H9 (cell line): ENCODE measurements around the gene FHIP1B. TPM values are rescaled to one million over a fixed set of nuclear protein-coding genes. Genes with fewer than 3 reads are reported as not detected.

Source experiments
- DNase-seq: peaks from one replicate; pipeline ENCODE4 v3.0.0-alpha.2; 2017
- H2AFZ ChIP-seq: one replicate; pipeline ENCODE4 v1.6.1; 2013; ENCODE audit warnings: mild to moderate bottlenecking, low read length, control low read depth, moderate library complexity
- H2AK5ac ChIP-seq: 2 replicates; pipeline ENCODE4 v1.6.1; 2013; ENCODE audit warnings: low read length, control low read depth, mixed read lengths; ENCODE audit not compliant: insufficient read length
- H2BK120ac ChIP-seq: one replicate; pipeline ENCODE4 v1.6.1; 2013; ENCODE audit warnings: low read depth, mild to moderate bottlenecking, low read length, control low read depth, inconsistent platforms; ENCODE audit not compliant: poor library complexity, severe bottlenecking
- H2BK12ac ChIP-seq: 2 replicates; pipeline ENCODE4 v1.6.1; 2013; ENCODE audit warnings: low read length, control low read depth, mixed read lengths, low read depth; ENCODE audit not compliant: insufficient read length
- H2BK15ac ChIP-seq: 2 replicates; pipeline ENCODE4 v1.6.1; 2013; ENCODE audit warnings: low read depth, low read length, control low read depth
- H2BK20ac ChIP-seq: one replicate; pipeline ENCODE4 v1.6.1; 2013; ENCODE audit warnings: low read depth, mild to moderate bottlenecking, low read length, control low read depth, inconsistent platforms; ENCODE audit not compliant: poor library complexity, severe bottlenecking
- H2BK5ac ChIP-seq: 2 replicates; pipeline ENCODE4 v1.6.1; 2013; ENCODE audit warnings: low read length, control low read depth, mixed read lengths; ENCODE audit not compliant: insufficient read length
- H3K14ac ChIP-seq: 2 replicates; pipeline ENCODE4 v1.6.1; 2013; ENCODE audit warnings: low read length, control low read depth; ENCODE audit not compliant: insufficient read depth
- H3K18ac ChIP-seq: 2 replicates; pipeline ENCODE4 v1.6.1; 2013; ENCODE audit warnings: low read depth, mild to moderate bottlenecking, mixed read lengths, low read length, control low read depth; ENCODE audit not compliant: insufficient read length
- H3K23ac ChIP-seq: 2 replicates; pipeline ENCODE4 v1.6.1; 2013; ENCODE audit warnings: low read length, control low read depth, mixed read lengths, low read depth; ENCODE audit not compliant: insufficient read length
- H3K23me2 ChIP-seq: 2 replicates; pipeline ENCODE4 v1.6.1; 2013; ENCODE audit warnings: low read depth, mild to moderate bottlenecking, mixed read lengths, low read length, control low read depth; ENCODE audit not compliant: insufficient read length, poor library complexity, severe bottlenecking
- H3K27ac ChIP-seq: 2 replicates; pipeline ENCODE4 v1.5.1; 2013; ENCODE audit warnings: low read length, control low read depth, mixed read lengths, low read depth; ENCODE audit not compliant: insufficient read length
- H3K27me3 ChIP-seq: 2 replicates; pipeline ENCODE4 v1.6.1; 2013; ENCODE audit warnings: low read length, control low read depth, inconsistent platforms; ENCODE audit not compliant: insufficient read depth
- H3K4ac ChIP-seq: 2 replicates; pipeline ENCODE4 v1.6.1; 2013; ENCODE audit warnings: low read depth, mild to moderate bottlenecking, control low read depth, inconsistent platforms, low read length, moderate library complexity
- H3K4me1 ChIP-seq: 2 replicates; pipeline ENCODE4 v1.6.1; 2013; ENCODE audit warnings: low read length, control low read depth, inconsistent platforms; ENCODE audit not compliant: insufficient read depth
- H3K4me2 ChIP-seq: 2 replicates; pipeline ENCODE4 v1.6.1; 2013; ENCODE audit warnings: low read length, control low read depth, mixed read lengths; ENCODE audit not compliant: insufficient read length, insufficient read depth
- H3K56ac ChIP-seq: 2 replicates; pipeline ENCODE4 v1.6.1; 2013; ENCODE audit warnings: low read depth, mild to moderate bottlenecking, mixed read lengths, low read length, control low read depth; ENCODE audit not compliant: insufficient read length
- H3K79me1 ChIP-seq: 2 replicates; pipeline ENCODE4 v1.6.1; 2013; ENCODE audit warnings: low read depth, mild to moderate bottlenecking, moderate library complexity, low read length, control low read depth, inconsistent platforms; ENCODE audit not compliant: insufficient read depth, poor library complexity, severe bottlenecking
- H3K79me2 ChIP-seq: 2 replicates; pipeline ENCODE4 v1.6.1; 2013; ENCODE audit warnings: low read length, control low read depth, inconsistent platforms; ENCODE audit not compliant: insufficient read depth
- H3K9ac ChIP-seq: 2 replicates; pipeline ENCODE4 v1.6.1; 2013; ENCODE audit warnings: low read length, control low read depth, mixed read lengths; ENCODE audit not compliant: insufficient read length; ENCODE audit errors: extremely low read depth
- H3K9me3 ChIP-seq: one replicate; pipeline ENCODE4 v1.6.1; 2013; ENCODE audit warnings: low read depth, low read length, inconsistent platforms; ENCODE audit not compliant: control insufficient read depth
- H3T11ph ChIP-seq: one replicate; pipeline ENCODE4 v1.6.1; 2013; ENCODE audit warnings: mild to moderate bottlenecking, low read length, control low read depth, inconsistent platforms
- H4K20me1 ChIP-seq: one replicate; pipeline ENCODE4 v1.6.1; 2013; ENCODE audit not compliant: control insufficient read depth, insufficient read length, insufficient read depth
- H4K5ac ChIP-seq: 2 replicates; pipeline ENCODE4 v1.6.1; 2013; ENCODE audit warnings: low read depth, mild to moderate bottlenecking, mixed read lengths, low read length, control low read depth; ENCODE audit not compliant: insufficient read length
- H4K8ac ChIP-seq: replicated peaks from 2 replicates; pipeline ENCODE4 v1.6.1; 2013; ENCODE audit warnings: low read length, control low read depth, mixed read lengths, low read depth; ENCODE audit not compliant: insufficient read length
- H4K91ac ChIP-seq: 2 replicates; pipeline ENCODE4 v1.6.1; 2013; ENCODE audit warnings: low read depth, mild to moderate bottlenecking, moderate library complexity, mixed read lengths, low read length, control low read depth; ENCODE audit not compliant: insufficient read length
- H3K27ac Mint-ChIP-seq, 3 experiments: 2 replicates in 2 of 3; 3 replicates in 1 of 3; pipeline ENCODE4 v1.8.0; 2020 to 2021; ENCODE audit warnings: mixed read lengths in 3 of 3, mild to moderate bottlenecking in 1 of 3, moderate library complexity in 1 of 3
- H3K27me3 Mint-ChIP-seq: 2 replicates; pipeline ENCODE4 v1.8.0; 2021; ENCODE audit warnings: low read depth, mild to moderate bottlenecking, moderate library complexity, mixed read lengths
- H3K36me3 Mint-ChIP-seq, 3 experiments: 2 replicates in 2 of 3; 3 replicates in 1 of 3; pipeline ENCODE4 v1.8.0; 2020 to 2021; ENCODE audit warnings: low read depth in 3 of 3, mixed read lengths in 3 of 3; ENCODE audit not compliant: insufficient read depth in 1 of 3
- H3K4me1 Mint-ChIP-seq, 2 experiments: 2 replicates each; pipeline ENCODE4 v1.8.0; 2020; ENCODE audit warnings: mixed read lengths in 2 of 2
- H3K4me3 Mint-ChIP-seq, 2 experiments: 2 replicates in 1 of 2; 3 replicates in 1 of 2; pipeline ENCODE4 v1.8.0; 2020 to 2021; ENCODE audit warnings: mild to moderate bottlenecking in 2 of 2, mixed read lengths in 2 of 2, moderate library complexity in 1 of 2
- H3K9me3 Mint-ChIP-seq, 2 experiments: 2 replicates in 1 of 2; 3 replicates in 1 of 2; pipeline ENCODE4 v1.8.0; 2020; ENCODE audit warnings: mild to moderate bottlenecking in 2 of 2, mixed read lengths in 2 of 2, moderate library complexity in 1 of 2
- WGBS: extraction: QIAGEN DNeasy Blood & Tissue Kit; methylation state at CpG from one replicate; pipeline ENCODE4 v1.1.7; 2013; ENCODE audit warnings: missing lambda C conversion rate, low lambda C conversion rate, mixed read lengths; ENCODE audit not compliant: insufficient read length; ENCODE audit errors: extremely low coverage; 5-methylcytosine and 5-hydroxymethylcytosine counted together
- total RNA-seq: library from RNA; stranded (reverse); gene quantifications from 2 replicates; pipeline ENCODE4 v1.2.1, GENCODE V29; 2021
- TF ChIP-seq, protein P1 (sequence below): fragments of 200-600 bp; sonication (generic); conservative IDR thresholded peaks from 3 replicates; pipeline ENCODE4 v1.8.0; 2021; ENCODE audit warnings: antibody characterized with exemption, mild to moderate bottlenecking

The FHIP1B gene
- total RNA-seq, 1 experiment from 2014 or later: 28.5 TPM

DNA sequence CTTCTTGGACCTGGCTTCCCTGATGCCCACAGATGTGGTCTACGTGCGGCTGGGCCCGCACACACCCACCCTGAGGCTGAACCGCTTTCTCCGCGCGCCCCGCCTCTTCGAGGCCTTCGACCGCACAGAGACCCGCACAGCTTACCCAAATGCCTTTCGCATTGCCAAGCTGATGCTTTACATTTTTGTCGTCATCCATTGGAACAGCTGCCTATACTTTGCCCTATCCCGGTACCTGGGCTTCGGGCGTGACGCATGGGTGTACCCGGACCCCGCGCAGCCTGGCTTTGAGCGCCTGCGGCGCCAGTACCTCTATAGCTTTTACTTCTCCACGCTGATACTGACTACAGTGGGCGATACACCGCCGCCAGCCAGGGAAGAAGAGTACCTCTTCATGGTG lies 5.7 kb upstream of the FHIP1B start:
- no peaks in the 10 kb centered on the region for H3K36me3 Mint-ChIP-seq
- DNase-seq: no peak
- H2BK12ac ChIP-seq: no peak overlapping the region
- H3K4me2 ChIP-seq: no peak overlapping the region
- no peaks in the 10 kb centered on the region for H3K23me2 ChIP-seq
- no peaks in the 10 kb centered on the region for H3K79me1 ChIP-seq
- no peaks in the 10 kb centered on the region for H3K79me2 ChIP-seq
- H3K4me1 ChIP-seq: no peaks in the 10 kb centered on the region; the same call in 1 of the 2 replicates
- no peaks in the 10 kb centered on the region for H4K20me1 ChIP-seq
- H3K4me1 Mint-ChIP-seq: peaks cover 11 to 17% of the 10 kb centered on the region in 2 experiments
- H2AK5ac ChIP-seq: no peak overlapping the region
- no peak overlapping the region for H3K14ac ChIP-seq
- no peak overlapping the region for H4K5ac ChIP-seq
- H3K27me3 ChIP-seq: no peaks in the 10 kb centered on the region
- no peak overlapping the region for H2BK5ac ChIP-seq
- no peaks in the 10 kb centered on the region for H3K9me3 Mint-ChIP-seq
- no peak overlapping the region for H3T11ph ChIP-seq
- no peak overlapping the region for H3K9ac ChIP-seq
- no peak overlapping the region for H3K27ac ChIP-seq
- H2AFZ ChIP-seq: no peak overlapping the region
- no peak overlapping the region for H3K4me3 Mint-ChIP-seq
- H2BK120ac ChIP-seq: no peak overlapping the region
- H3K18ac ChIP-seq: no peak overlapping the region
- no peak overlapping the region for H3K4ac ChIP-seq
- peaks cover 16% of the 10 kb centered on the region for H3K27me3 Mint-ChIP-seq
- TF ChIP-seq, protein P1, sequence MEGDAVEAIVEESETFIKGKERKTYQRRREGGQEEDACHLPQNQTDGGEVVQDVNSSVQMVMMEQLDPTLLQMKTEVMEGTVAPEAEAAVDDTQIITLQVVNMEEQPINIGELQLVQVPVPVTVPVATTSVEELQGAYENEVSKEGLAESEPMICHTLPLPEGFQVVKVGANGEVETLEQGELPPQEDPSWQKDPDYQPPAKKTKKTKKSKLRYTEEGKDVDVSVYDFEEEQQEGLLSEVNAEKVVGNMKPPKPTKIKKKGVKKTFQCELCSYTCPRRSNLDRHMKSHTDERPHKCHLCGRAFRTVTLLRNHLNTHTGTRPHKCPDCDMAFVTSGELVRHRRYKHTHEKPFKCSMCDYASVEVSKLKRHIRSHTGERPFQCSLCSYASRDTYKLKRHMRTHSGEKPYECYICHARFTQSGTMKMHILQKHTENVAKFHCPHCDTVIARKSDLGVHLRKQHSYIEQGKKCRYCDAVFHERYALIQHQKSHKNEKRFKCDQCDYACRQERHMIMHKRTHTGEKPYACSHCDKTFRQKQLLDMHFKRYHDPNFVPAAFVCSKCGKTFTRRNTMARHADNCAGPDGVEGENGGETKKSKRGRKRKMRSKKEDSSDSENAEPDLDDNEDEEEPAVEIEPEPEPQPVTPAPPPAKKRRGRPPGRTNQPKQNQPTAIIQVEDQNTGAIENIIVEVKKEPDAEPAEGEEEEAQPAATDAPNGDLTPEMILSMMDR: no peak
- H3K9me3 ChIP-seq: no peaks in the 10 kb centered on the region
- no peak overlapping the region for H2BK15ac ChIP-seq
- H3K23ac ChIP-seq: no peak overlapping the region
- H3K56ac ChIP-seq: no peak overlapping the region
- H4K8ac ChIP-seq: no peak overlapping the region
- H4K91ac ChIP-seq: no peak overlapping the region
- no peak overlapping the region for H3K27ac Mint-ChIP-seq
- no peak overlapping the region for H2BK20ac ChIP-seq
- no CpG with 5 or more reads among the region's 28 CpGs for WGBS
